ENCODE results near the gene DIDO1. TPM values are rescaled to one million over a fixed set of nuclear protein-coding genes. Genes with fewer than 3 reads are reported as not detected.
A peak's percentile ranks its signal among the peaks of the same experiment; 100 is the strongest.

The DIDO1 gene
- total and polyA plus RNA-seq, 2 donors (not counting 1 experiment from before 2014, with no cell fraction given): 57.6 to 124 TPM

GRCh38 chr20:62858058-62858830 lies 68.1 kb downstream of the DIDO1 start:
- TF ChIP-seq CTCF (IDR thresholded peaks at IDR 0.05) (no peak), EZH2 (IDR thresholded peaks at IDR 0.05; ENCODE audit: borderline replicate concordance, insufficient read depth, low read depth, low read length, poor library complexity, severe bottlenecking) (no peak)
- Histone ChIP-seq H3K79me2 (ENCODE audit: control insufficient read depth, insufficient read depth, low read length) (no peaks in the 10 kb centered on the region), H3K9me3 (ENCODE audit: control extremely low read depth in 1 of 3, control insufficient read depth in 2 of 3, insufficient read depth in 1 of 3, low read length in 2 of 3) (peaks cover 0 to 8% (median 0%) of the 10 kb centered on the region in 3 donors), H2AFZ (ENCODE audit: insufficient read depth, low read depth, low read length, poor library complexity, severe bottlenecking) (no peak overlapping the region), H3K27ac (ENCODE audit: low read length in 2 of 2) (no peak overlapping the region), H3K4me1 (ENCODE audit: control insufficient read depth in 2 of 2, insufficient read depth in 2 of 2, low read length in 2 of 2) (peaks cover 9 to 27% of the 10 kb centered on the region in 2 donors), H3K36me3 (replicated peaks in 1 of 2; ENCODE audit: control extremely low read depth in 1 of 2, control insufficient read depth in 1 of 2, extremely low read depth in 1 of 2, insufficient read depth in 2 of 2, low read length in 1 of 2) (peaks cover 2 to 5% of the 10 kb centered on the region in 2 experiments), H3K4me2 (replicated peaks; ENCODE audit: low read depth, low read length, poor library complexity, severe bottlenecking) (no peak overlapping the region), H3K27me3 (replicated peaks in 1 of 4; ENCODE audit: control extremely low read depth in 1 of 4, control insufficient read depth in 3 of 4, insufficient read depth in 4 of 4, low read length in 3 of 4) (peaks cover 0 to 9% (median 6%) of the 10 kb centered on the region in 4 experiments), H3K4me3 (ENCODE audit: control extremely low read depth in 1 of 5, extremely low read depth in 1 of 5, insufficient read depth in 1 of 5, low read depth in 2 of 5, low read length in 4 of 5) (no peak overlapping the region), H3K9ac (ENCODE audit: low read length) (no peak overlapping the region), H4K20me1 (ENCODE audit: control insufficient read depth, insufficient read depth, low read length, poor library complexity, severe bottlenecking) (peaks cover 16% of the 10 kb centered on the region)
- H3K4me1 Mint-ChIP-seq: peaks cover 20% of the 10 kb centered on the region
- intact Hi-C loops (cut with micrococcal nuclease): no loop called here
- H3K27me3 Mint-ChIP-seq: no peaks in the 10 kb centered on the region
- no peaks in the 10 kb centered on the region for H3K9me3 Mint-ChIP-seq (ENCODE audit: insufficient read depth)
- DNase-seq (no peak), ATAC-seq (ENCODE audit: low read depth) (no peak)
- peak overlapping the region; percentile 8 for H3K4me3 Mint-ChIP-seq
- WGBS (ENCODE audit: insufficient coverage): 91% methylated on average over 9 of the region's 23 CpGs
- no peak overlapping the region for H3K27ac Mint-ChIP-seq
- CTCF ChIA-PET: no interaction called here
- POLR2A ChIA-PET: interaction anchor here (0.7 kb wide), 1 partner anchor 11 kb away, joined by 3 read pairs; no protein-coding TSS in a partner anchor

- intact Hi-C loops (cut with micrococcal nuclease): no loop called here
- WGBS (ENCODE audit: insufficient coverage): 95% methylated on average over 22 of the region's 25 CpGs
- Histone ChIP-seq H3K27ac (ENCODE audit: low read length in 2 of 2) (no peak overlapping the region), H3K9ac (ENCODE audit: low read length) (no peak overlapping the region), H3K4me3 (ENCODE audit: control extremely low read depth in 1 of 5, extremely low read depth in 1 of 5, insufficient read depth in 1 of 5, low read depth in 2 of 5, low read length in 4 of 5) (no peak overlapping the region), H3K4me1 (ENCODE audit: control insufficient read depth in 2 of 2, insufficient read depth in 2 of 2, low read length in 2 of 2) (peaks cover 9 to 27% of the 10 kb centered on the region in 2 donors), H3K27me3 (replicated peaks in 1 of 4; ENCODE audit: control extremely low read depth in 1 of 4, control insufficient read depth in 3 of 4, insufficient read depth in 4 of 4, low read length in 3 of 4) (peaks cover 0 to 9% (median 6%) of the 10 kb centered on the region in 4 experiments), H3K4me2 (replicated peaks; ENCODE audit: low read depth, low read length, poor library complexity, severe bottlenecking) (no peak overlapping the region), H3K79me2 (ENCODE audit: control insufficient read depth, insufficient read depth, low read length) (peaks cover 4% of the 10 kb centered on the region), H3K9me3 (ENCODE audit: control extremely low read depth in 1 of 3, control insufficient read depth in 2 of 3, insufficient read depth in 1 of 3, low read length in 2 of 3) (peaks cover 0 to 3% (median 0%) of the 10 kb centered on the region in 3 donors), H2AFZ (ENCODE audit: insufficient read depth, low read depth, low read length, poor library complexity, severe bottlenecking) (no peak overlapping the region), H3K36me3 (replicated peaks in 1 of 2; ENCODE audit: control extremely low read depth in 1 of 2, control insufficient read depth in 1 of 2, extremely low read depth in 1 of 2, insufficient read depth in 2 of 2, low read length in 1 of 2) (peaks cover 2 to 9% of the 10 kb centered on the region in 2 experiments), H4K20me1 (ENCODE audit: control insufficient read depth, insufficient read depth, low read length, poor library complexity, severe bottlenecking) (peaks cover 16% of the 10 kb centered on the region)
- Mint-ChIP-seq H3K4me3 (no peak overlapping the region), H3K4me1 (peaks cover 20% of the 10 kb centered on the region), H3K27ac (no peak overlapping the region), H3K27me3 (no peaks in the 10 kb centered on the region), H3K9me3 (ENCODE audit: insufficient read depth) (no peaks in the 10 kb centered on the region)
- ATAC-seq (ENCODE audit: low read depth) (no peak), DNase-seq (no peak)
- ChIA-PET CTCF (no interaction called here), POLR2A (no interaction called here)
- no peak for TF ChIP-seq EZH2 (IDR thresholded peaks at IDR 0.05; ENCODE audit: borderline replicate concordance, insufficient read depth, low read depth, low read length, poor library complexity, severe bottlenecking)
- no peak for TF ChIP-seq CTCF (IDR thresholded peaks at IDR 0.05)
These were observed 69.2 kb downstream of the DIDO1 start for GRCh38 chr20:62856931-62857619.

Data from B cell (primary cell).